Mesodermal cell (in vitro differentiated cells): Measurements from ENCODE around the gene FRMD6.

Experiments
- H3K27ac ChIP-seq: 2 replicates; pipeline ENCODE4 v1.7.0; 2013; ENCODE audit warnings: mild to moderate bottlenecking, low read depth, low read length, moderate library complexity; ENCODE audit not compliant: severe bottlenecking
- H3K36me3 ChIP-seq: 2 replicates; pipeline ENCODE4 v1.7.1; 2013; ENCODE audit warnings: mild to moderate bottlenecking, low read length, moderate library complexity; ENCODE audit not compliant: control insufficient read depth, insufficient read depth
- H3K4me1 ChIP-seq: one replicate; pipeline ENCODE4 v1.7.1; 2013; ENCODE audit warnings: mild to moderate bottlenecking, low read length; ENCODE audit not compliant: insufficient read depth, control insufficient read depth, poor library complexity, severe bottlenecking
- H3K4me3 ChIP-seq: 2 replicates; pipeline ENCODE4 v1.7.0; 2013; ENCODE audit warnings: low read length, control low read depth, mild to moderate bottlenecking; ENCODE audit not compliant: insufficient read depth, poor library complexity, severe bottlenecking; ENCODE audit errors: extremely low read depth
- H3K9me3 ChIP-seq: 2 replicates; pipeline ENCODE4 v1.7.1; 2013; ENCODE audit warnings: mild to moderate bottlenecking, low read length, moderate library complexity; ENCODE audit not compliant: control insufficient read depth
- WGBS, 2 experiments: methylation state at CpG; one replicate each; pipeline ENCODE4 v1.1.5; 2013; ENCODE audit warnings: missing lambda C conversion rate in 2 of 2; ENCODE audit not compliant: insufficient coverage in 2 of 2; 5-methylcytosine and 5-hydroxymethylcytosine counted together

FRMD6 gene

GRCh38 chr14:51692646-51693045, 40.9 kb downstream of the FRMD6 start:
- WGBS, 2 experiments, result 100% methylated on average over 1 of the region's 3 CpGs

DNA sequence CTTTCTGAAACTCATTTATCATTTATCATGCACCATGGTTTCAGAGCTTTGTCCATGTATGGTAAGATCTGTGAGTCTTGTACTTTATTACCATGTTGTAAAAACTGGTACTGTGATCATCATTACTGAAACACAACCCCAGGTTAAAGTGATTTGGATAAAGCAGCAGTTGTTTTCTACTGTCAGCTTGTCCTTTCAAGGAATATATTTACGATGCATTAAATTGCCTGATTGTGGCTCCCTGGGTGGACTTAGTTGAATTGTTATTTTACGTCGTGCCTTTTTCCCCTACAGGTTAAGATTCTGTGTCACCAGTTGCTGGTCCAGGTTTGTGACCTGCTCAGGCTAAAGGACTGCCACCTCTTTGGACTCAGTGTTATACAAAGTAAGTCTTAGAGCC, 46.1 kb downstream of the FRMD6 start:
- WGBS, 2 experiments, result 74 to 83% methylated on average over 1 to 3 of the region's 3 CpGs
- Histone ChIP-seq H3K4me3 (no peak overlapping the region), H3K9me3 (no peaks in the 10 kb centered on the region), H3K27ac (no peak overlapping the region), H3K4me1 (peaks cover 8% of the 10 kb centered on the region), H3K36me3 (peaks cover 68% of the 10 kb centered on the region)

More at GRCh38 chr14:51692646-51693045, 40.9 kb downstream of the FRMD6 start:
- H3K4me3 ChIP-seq, result no peak overlapping the region
- H3K36me3 ChIP-seq, result peaks cover 61% of the 10 kb centered on the region
- H3K9me3 ChIP-seq, result no peaks in the 10 kb centered on the region
- no peak overlapping the region for H3K27ac ChIP-seq
- no peaks in the 10 kb centered on the region for H3K4me1 ChIP-seq

- H3K4me3 ChIP-seq, result no peak overlapping the region
- no CpG with 5 or more reads among the region's 3 CpGs for WGBS, 2 experiments
- H3K27ac ChIP-seq, result no peak overlapping the region
- H3K36me3 ChIP-seq, result peaks cover 76% of the 10 kb centered on the region
- H3K4me1 ChIP-seq, result peaks cover 8% of the 10 kb centered on the region
- no peaks in the 10 kb centered on the region for H3K9me3 ChIP-seq
Measured at GRCh38 chr14:51701951-51702350, 50.2 kb downstream of the FRMD6 start.

- WGBS, 2 experiments, result no CpG with 5 or more reads among the region's 2 CpGs
- peaks cover 85% of the 10 kb centered on the region for H3K36me3 ChIP-seq
- H3K4me3 ChIP-seq, result no peak overlapping the region
- no peaks in the 10 kb centered on the region for H3K9me3 ChIP-seq
- H3K4me1 ChIP-seq, result peaks cover 8% of the 10 kb centered on the region
- H3K27ac ChIP-seq, result no peak overlapping the region
Measured at GRCh38 chr14:51703787-51704186, 52.1 kb downstream of the FRMD6 start.

DNA sequence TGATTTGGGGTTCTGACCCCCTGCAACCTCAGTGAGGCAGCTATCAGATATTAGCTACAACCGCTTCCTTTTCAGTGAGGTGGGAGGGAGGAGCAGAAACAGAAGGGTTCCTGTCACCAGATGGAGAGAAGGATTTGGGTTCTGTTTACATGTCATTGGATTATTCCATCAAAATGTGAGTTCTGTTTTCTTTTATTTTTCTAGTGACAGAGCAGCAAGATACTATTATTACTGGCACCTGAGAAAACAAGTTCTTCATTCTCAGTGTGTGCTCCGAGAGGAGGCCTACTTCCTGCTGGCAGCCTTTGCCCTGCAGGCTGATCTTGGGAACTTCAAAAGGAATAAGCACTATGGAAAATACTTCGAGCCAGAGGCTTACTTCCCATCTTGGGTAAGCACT, 52.8 kb downstream of the FRMD6 start:
- Histone ChIP-seq H3K36me3 (peaks cover 85% of the 10 kb centered on the region), H3K27ac (peak overlapping the region; percentile 6), H3K4me3 (no peak overlapping the region), H3K4me1 (peaks cover 8% of the 10 kb centered on the region), H3K9me3 (no peaks in the 10 kb centered on the region)
- WGBS, 2 experiments, result 62 to 81% methylated on average over 2 of the region's 3 CpGs

GRCh38 chr14:51707327-51707726, 55.6 kb downstream of the FRMD6 start:
- no peak overlapping the region for H3K27ac ChIP-seq
- no peak overlapping the region for H3K4me3 ChIP-seq
- 86 to 100% methylated on average over 1 of the region's 2 CpGs for WGBS, 2 experiments
- peaks cover 91% of the 10 kb centered on the region for H3K36me3 ChIP-seq
- H3K9me3 ChIP-seq, result no peaks in the 10 kb centered on the region
- no peaks in the 10 kb centered on the region for H3K4me1 ChIP-seq

- no peaks in the 10 kb centered on the region for H3K9me3 ChIP-seq
- no peak overlapping the region for H3K4me3 ChIP-seq
- peaks cover 91% of the 10 kb centered on the region for H3K36me3 ChIP-seq
- H3K4me1 ChIP-seq, result no peaks in the 10 kb centered on the region
- WGBS, 2 experiments, result 100% methylated on average over 1 of the region's 2 CpGs; no CpG with 5 or more reads in 1 of the 2 experiments
- no peak overlapping the region for H3K27ac ChIP-seq
Measured at GRCh38 chr14:51711505-51711904, 59.8 kb downstream of the FRMD6 start.

- 90 to 98% methylated on average over 6 to 7 of the region's 7 CpGs for WGBS, 2 experiments
Measured at GRCh38 chr14:51715250-51715649, 63.5 kb downstream of the FRMD6 start.

DNA sequence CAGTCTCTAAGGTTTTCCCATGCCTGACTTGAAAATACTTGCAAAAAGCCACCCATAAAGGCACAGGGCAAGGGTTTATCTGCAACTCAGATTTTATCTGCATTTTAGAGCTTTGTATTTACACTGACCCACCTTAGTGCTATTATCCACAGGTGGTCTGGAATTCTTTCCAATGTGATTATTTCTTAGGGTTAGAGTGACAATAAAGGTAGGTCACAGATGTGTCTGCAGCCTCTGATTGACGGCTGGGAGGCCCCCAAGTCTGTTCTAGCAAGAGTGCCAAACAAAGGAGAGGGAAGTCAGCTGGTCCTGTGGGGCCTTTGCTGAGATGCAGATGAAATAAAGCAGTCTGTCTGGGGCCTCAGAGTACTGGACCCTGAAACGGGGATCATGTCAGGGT, 64.0 kb downstream of the FRMD6 start:
- no peak overlapping the region for H3K27ac ChIP-seq
- 83% methylated on average over 1 of the region's 2 CpGs; no CpG with 5 or more reads in 1 of the 2 experiments for WGBS, 2 experiments
- H3K36me3 ChIP-seq, result peaks cover 94% of the 10 kb centered on the region
- no peaks in the 10 kb centered on the region for H3K4me1 ChIP-seq
- no peaks in the 10 kb centered on the region for H3K9me3 ChIP-seq
- no peak overlapping the region for H3K4me3 ChIP-seq

More at GRCh38 chr14:51715250-51715649, 63.5 kb downstream of the FRMD6 start:
- H3K36me3 ChIP-seq, result peaks cover 92% of the 10 kb centered on the region
- no peaks in the 10 kb centered on the region for H3K9me3 ChIP-seq
- no peaks in the 10 kb centered on the region for H3K4me1 ChIP-seq
- H3K4me3 ChIP-seq, result no peak overlapping the region
- no peak overlapping the region for H3K27ac ChIP-seq

DNA sequence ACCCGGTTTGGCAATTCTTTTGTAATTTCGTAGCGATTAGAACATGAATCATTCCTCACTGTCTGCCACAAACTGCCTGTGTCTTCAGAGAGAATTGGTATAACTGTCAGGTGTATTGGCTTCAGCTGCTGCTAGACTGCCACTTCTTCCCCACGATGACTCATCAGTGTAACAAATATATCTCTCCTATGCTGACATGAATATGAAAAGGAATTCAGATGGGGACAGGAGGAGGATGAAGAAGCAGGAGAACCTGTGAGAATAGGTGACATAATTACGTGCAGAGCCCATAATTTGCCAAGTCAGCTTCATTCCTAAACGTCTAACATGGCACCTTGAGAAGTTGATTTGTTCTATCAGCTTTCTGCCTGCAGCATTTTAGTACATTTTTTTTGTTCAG, 64.9 kb downstream of the FRMD6 start:
- Histone ChIP-seq H3K36me3 (peaks cover 96% of the 10 kb centered on the region), H3K4me1 (no peaks in the 10 kb centered on the region), H3K27ac (no peak overlapping the region), H3K9me3 (no peaks in the 10 kb centered on the region), H3K4me3 (no peak overlapping the region)
- WGBS, 2 experiments, result 78 to 100% methylated on average over 1 to 4 of the region's 6 CpGs

DNA sequence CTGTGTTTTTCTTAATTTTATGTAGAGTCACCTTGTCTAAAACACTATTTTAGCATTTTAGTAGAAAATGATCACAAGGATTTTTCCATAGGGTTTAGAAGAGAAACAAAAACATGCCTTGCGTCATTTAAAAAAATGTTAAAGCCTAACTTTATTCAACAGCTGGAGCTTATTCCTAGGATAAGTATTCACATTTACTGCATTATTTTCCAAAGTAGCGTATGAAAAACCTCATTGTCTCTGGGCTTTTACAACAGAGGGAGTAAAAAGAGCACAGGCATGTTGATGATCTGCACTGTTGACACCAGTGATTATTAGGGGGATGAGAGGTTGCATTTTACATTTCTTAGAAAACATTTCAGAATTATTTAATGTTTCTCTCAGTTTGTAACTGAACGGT, 66.1 kb downstream of the FRMD6 start:
- Histone ChIP-seq H3K4me1 (no peaks in the 10 kb centered on the region), H3K9me3 (no peaks in the 10 kb centered on the region), H3K36me3 (peaks cover 99% of the 10 kb centered on the region), H3K27ac (no peak overlapping the region), H3K4me3 (no peak overlapping the region)
- WGBS, 2 experiments, result 92 to 100% methylated on average over 2 of the region's 3 CpGs
